Mesenchymal stem cell (in vitro differentiated cells and primary cell): ENCODE measurements around the gene FYB2.

Experiments
- DNase-seq: peaks from one replicate; pipeline ENCODE4 v3.0.0-alpha.2; 2013
- H2AFZ ChIP-seq: one replicate; pipeline ENCODE4 v1.6.1; 2013; ENCODE audit warnings: low read depth, mild to moderate bottlenecking, control low read depth, inconsistent platforms, low read length, moderate library complexity
- H2AK5ac ChIP-seq: 2 replicates; pipeline ENCODE4 v1.6.1; 2013; ENCODE audit warnings: low read length, moderate library complexity, mild to moderate bottlenecking, inconsistent platforms; ENCODE audit not compliant: severe bottlenecking
- H2BK120ac ChIP-seq: one replicate; pipeline ENCODE4 v1.6.1; 2013; ENCODE audit warnings: low read depth, mild to moderate bottlenecking, inconsistent platforms, low read length, moderate library complexity
- H2BK12ac ChIP-seq, 2 experiments: one replicate each; pipeline ENCODE4 v1.6.1; 2013; ENCODE audit warnings: inconsistent platforms in 2 of 2, low read length in 2 of 2, mild to moderate bottlenecking in 2 of 2, moderate library complexity in 2 of 2, control low read depth in 1 of 2
- H2BK15ac ChIP-seq: one replicate; pipeline ENCODE4 v1.6.1; 2013; ENCODE audit warnings: mild to moderate bottlenecking, low read depth, inconsistent platforms; ENCODE audit not compliant: poor library complexity, severe bottlenecking
- H2BK5ac ChIP-seq: 2 replicates; pipeline ENCODE4 v1.6.1; 2013; ENCODE audit warnings: low read depth, mild to moderate bottlenecking, low read length, control low read depth, inconsistent platforms; ENCODE audit not compliant: poor library complexity, severe bottlenecking
- H3K14ac ChIP-seq, 2 experiments: one replicate each; pipeline ENCODE4 v1.6.1; 2013; ENCODE audit warnings: inconsistent platforms in 2 of 2, low read length in 2 of 2, control low read depth in 1 of 2, mild to moderate bottlenecking in 1 of 2, moderate library complexity in 1 of 2
- H3K18ac ChIP-seq, 2 experiments: one replicate each; pipeline ENCODE4 v1.6.1; 2013; ENCODE audit warnings: inconsistent platforms in 2 of 2, low read length in 2 of 2, control low read depth in 1 of 2, low read depth in 1 of 2, mild to moderate bottlenecking in 1 of 2
- H3K23ac ChIP-seq, 2 experiments: one replicate each; pipeline ENCODE4 v1.6.1; 2013; ENCODE audit warnings: inconsistent platforms in 2 of 2, low read length in 2 of 2, mild to moderate bottlenecking in 2 of 2, moderate library complexity in 2 of 2, control low read depth in 1 of 2
- H3K27ac ChIP-seq: 2 replicates; pipeline ENCODE4 v1.5.1; 2013; ENCODE audit warnings: mild to moderate bottlenecking, moderate library complexity, low read length, control low read depth, inconsistent platforms; ENCODE audit not compliant: poor library complexity, severe bottlenecking
- H3K27me3 ChIP-seq, 2 experiments: 2 replicates each; pipeline versions ENCODE4 v1.6.1 to v1.7.0; 2013; ENCODE audit warnings: low read length in 2 of 2, mild to moderate bottlenecking in 2 of 2, moderate library complexity in 2 of 2, control low read depth in 1 of 2, inconsistent platforms in 1 of 2; ENCODE audit not compliant: control insufficient read depth in 1 of 2, insufficient read depth in 1 of 2
- H3K36me3 ChIP-seq, 2 experiments: 2 replicates each; pipeline versions ENCODE4 v1.6.1 to v1.7.0; 2013; ENCODE audit warnings: low read length in 2 of 2, control low read depth in 1 of 2, inconsistent platforms in 1 of 2, low read depth in 1 of 2, mild to moderate bottlenecking in 1 of 2; ENCODE audit not compliant: insufficient read depth in 2 of 2, control insufficient read depth in 1 of 2
- H3K4ac ChIP-seq, 2 experiments: one replicate each; pipeline ENCODE4 v1.6.1; 2013; ENCODE audit warnings: inconsistent platforms in 2 of 2, low read length in 2 of 2, mild to moderate bottlenecking in 2 of 2, moderate library complexity in 2 of 2, control low read depth in 1 of 2, low read depth in 1 of 2
- H3K4me1 ChIP-seq: 2 replicates; pipeline ENCODE4 v1.6.1; 2013; ENCODE audit warnings: low read depth, low read length, control low read depth; ENCODE audit not compliant: control insufficient read depth, insufficient read depth
- H3K4me2 ChIP-seq: 2 replicates; pipeline ENCODE4 v1.6.1; 2013; ENCODE audit warnings: low read length, mild to moderate bottlenecking, inconsistent platforms; ENCODE audit not compliant: poor library complexity, severe bottlenecking
- H3K4me3 ChIP-seq, 2 experiments: 2 replicates each; pipeline versions ENCODE4 v1.5.1 to v1.7.0; 2013; ENCODE audit warnings: low read length in 2 of 2, mild to moderate bottlenecking in 2 of 2, control low read depth in 1 of 2, low read depth in 1 of 2; ENCODE audit not compliant: insufficient read depth in 1 of 2
- H3K79me1 ChIP-seq: replicated peaks from 2 replicates; pipeline ENCODE4 v1.6.1; 2013; ENCODE audit warnings: mild to moderate bottlenecking, control low read depth, low read length, inconsistent platforms; ENCODE audit not compliant: poor library complexity, severe bottlenecking
- H3K9ac ChIP-seq: 2 replicates; pipeline ENCODE4 v1.7.0; 2013; ENCODE audit warnings: mild to moderate bottlenecking, low read length, moderate library complexity
- H3K9me3 ChIP-seq: 2 replicates; pipeline ENCODE4 v1.7.0; 2013; ENCODE audit warnings: mild to moderate bottlenecking, low read length; ENCODE audit not compliant: control insufficient read depth
- H4K8ac ChIP-seq: one replicate; pipeline ENCODE4 v1.6.1; 2013; ENCODE audit warnings: inconsistent platforms, mild to moderate bottlenecking, low read length, moderate library complexity
- H4K91ac ChIP-seq: one replicate; pipeline ENCODE4 v1.6.1; 2013; ENCODE audit warnings: mild to moderate bottlenecking, low read length, inconsistent platforms
- WGBS: methylation state at CpG from one replicate; pipeline ENCODE4 v1.1.7; 2013; ENCODE audit warnings: mixed read lengths; 5-methylcytosine and 5-hydroxymethylcytosine counted together

The FYB2 gene

DNA sequence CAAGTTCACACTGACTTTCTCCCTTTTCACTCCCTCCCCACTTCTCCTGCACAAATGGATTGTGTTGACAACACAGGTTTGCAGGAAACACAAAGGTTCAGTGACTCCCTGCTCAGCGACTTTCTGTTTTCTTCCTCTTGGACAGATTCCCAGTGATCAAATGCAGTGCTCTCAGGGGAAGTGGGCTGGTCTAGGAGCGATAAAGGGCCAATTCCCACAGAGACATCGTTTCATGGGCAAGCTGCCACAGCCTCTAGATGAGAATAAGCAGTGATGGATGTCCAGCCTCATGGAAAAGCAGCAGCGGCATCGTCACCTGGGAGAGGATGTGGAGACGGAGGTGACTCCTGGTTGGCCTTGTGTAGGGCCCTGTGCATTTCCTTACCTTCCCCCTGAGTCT, 30.6 kb downstream of the FYB2 start:
- no peak overlapping the region for H4K91ac ChIP-seq
- no peak overlapping the region for H3K9ac ChIP-seq
- H2AK5ac ChIP-seq, result no peak overlapping the region
- H3K4me1 ChIP-seq, result no peaks in the 10 kb centered on the region
- no peaks in the 10 kb centered on the region for H3K79me1 ChIP-seq
- H3K4me3 ChIP-seq, result no peak overlapping the region
- no peak overlapping the region for H2BK120ac ChIP-seq
- H3K14ac ChIP-seq, result no peak overlapping the region
- H4K8ac ChIP-seq, result no peak overlapping the region
- H3K27me3 ChIP-seq, result peaks cover 11 to 15% of the 10 kb centered on the region in 2 experiments
- no peak overlapping the region for H3K4me2 ChIP-seq
- no peak overlapping the region for H3K18ac ChIP-seq
- H2BK5ac ChIP-seq, result no peak overlapping the region
- H2BK12ac ChIP-seq, result no peak overlapping the region
- 74% methylated on average over 6 of the region's 6 CpGs for WGBS
- H3K4ac ChIP-seq, result no peak overlapping the region
- no peak overlapping the region for H2AFZ ChIP-seq
- H3K9me3 ChIP-seq, result no peaks in the 10 kb centered on the region
- DNase-seq, result no peak
- no peak overlapping the region for H2BK15ac ChIP-seq
- no peak overlapping the region for H3K27ac ChIP-seq
- no peak overlapping the region for H3K23ac ChIP-seq
- no peaks in the 10 kb centered on the region for H3K36me3 ChIP-seq

DNA sequence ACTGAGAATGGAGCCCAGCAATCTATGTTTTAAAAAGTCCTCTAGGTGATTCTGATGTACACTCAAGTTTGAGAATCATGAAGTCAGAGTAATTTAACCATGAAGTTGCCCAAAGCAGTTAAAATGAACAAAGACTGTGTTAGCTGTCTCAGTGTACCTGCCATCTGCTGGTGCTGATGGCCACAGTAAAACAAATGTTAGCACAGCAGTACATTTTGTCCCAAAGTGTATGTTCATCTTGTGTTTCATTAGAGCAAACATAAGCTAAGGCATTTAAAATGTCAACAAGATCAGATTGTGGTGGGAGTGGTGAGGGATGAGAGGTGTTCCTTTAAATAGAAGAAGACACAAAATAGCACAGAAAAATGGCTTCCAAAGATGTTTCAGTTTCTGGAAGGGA, 31.1 kb downstream of the FYB2 start:
- no peak overlapping the region for H2BK120ac ChIP-seq
- no peaks in the 10 kb centered on the region for H3K4me1 ChIP-seq
- no peak overlapping the region for H3K4me2 ChIP-seq
- peaks cover 11 to 15% of the 10 kb centered on the region in 2 experiments for H3K27me3 ChIP-seq
- no peak overlapping the region for H2BK5ac ChIP-seq
- H2AFZ ChIP-seq, result no peak overlapping the region
- H3K79me1 ChIP-seq, result no peaks in the 10 kb centered on the region
- no peak overlapping the region for H3K9ac ChIP-seq
- H3K18ac ChIP-seq, result no peak overlapping the region
- H4K8ac ChIP-seq, result no peak overlapping the region
- H3K23ac ChIP-seq, result no peak overlapping the region
- no peak overlapping the region for H3K4ac ChIP-seq
- no peak overlapping the region for H2AK5ac ChIP-seq
- no peaks in the 10 kb centered on the region for H3K36me3 ChIP-seq
- no peak overlapping the region for H3K14ac ChIP-seq
- H3K4me3 ChIP-seq, result no peak overlapping the region
- no peak overlapping the region for H4K91ac ChIP-seq
- no peak overlapping the region for H2BK15ac ChIP-seq
- no peak overlapping the region for H3K27ac ChIP-seq
- no peak for DNase-seq
- no peaks in the 10 kb centered on the region for H3K9me3 ChIP-seq
- no peak overlapping the region for H2BK12ac ChIP-seq

DNA sequence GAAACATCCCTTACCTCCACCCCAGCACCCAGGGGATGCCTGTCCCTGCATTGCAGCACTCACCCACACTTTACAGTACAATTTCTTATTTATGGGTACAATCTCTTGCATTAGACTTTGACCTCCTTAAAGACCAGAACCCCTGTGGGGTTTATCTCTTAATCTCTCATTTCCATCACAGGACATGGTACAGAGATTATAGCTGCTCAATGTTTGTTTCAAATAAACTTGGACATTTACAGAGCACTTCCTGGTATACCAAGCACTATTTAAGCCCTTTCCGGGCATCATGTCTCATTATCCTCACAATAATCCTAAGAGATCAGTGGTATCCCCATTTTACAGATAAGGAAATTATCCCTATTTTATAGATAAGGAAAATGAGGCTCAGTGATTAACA, 31.9 kb downstream of the FYB2 start:
- DNase-seq, result no peak
- Histone ChIP-seq H4K91ac (no peak overlapping the region), H3K36me3 (no peaks in the 10 kb centered on the region), H3K79me1 (no peaks in the 10 kb centered on the region), H2BK5ac (no peak overlapping the region), H3K27ac (no peak overlapping the region), H2AK5ac (no peak overlapping the region), H3K27me3 (peaks cover 11 to 15% of the 10 kb centered on the region in 2 experiments), H3K9me3 (no peaks in the 10 kb centered on the region), H3K4me3 (no peak overlapping the region), H2BK15ac (no peak overlapping the region), H3K4me2 (no peak overlapping the region), H3K4ac (no peak overlapping the region), H3K9ac (no peak overlapping the region), H2AFZ (no peak overlapping the region), H2BK12ac (no peak overlapping the region), H3K23ac (no peak overlapping the region), H3K14ac (no peak overlapping the region), H3K18ac (no peak overlapping the region), H2BK120ac (no peak overlapping the region), H4K8ac (no peak overlapping the region), H3K4me1 (no peaks in the 10 kb centered on the region)
- no CpG with 5 or more reads among the region's 1 CpG for WGBS

DNA sequence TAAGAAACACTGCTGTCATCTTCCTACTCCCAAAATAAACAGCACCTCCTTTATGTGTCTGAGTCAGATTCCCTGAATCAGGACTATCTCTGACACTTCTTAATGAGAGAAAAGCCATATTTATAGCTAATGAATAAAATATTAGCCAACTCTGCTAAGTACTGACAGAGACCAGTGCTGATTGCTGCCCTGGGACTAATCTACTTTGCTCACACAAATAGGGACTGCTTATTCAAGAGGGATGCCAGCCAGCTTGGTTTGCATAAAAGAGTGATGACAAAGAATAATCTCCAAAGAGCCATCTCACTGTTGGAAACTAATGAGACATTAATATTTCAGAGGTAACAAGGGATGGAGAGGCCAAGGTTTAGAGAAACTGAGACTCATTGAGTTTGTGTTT, 36.4 kb downstream of the FYB2 start:
- Histone ChIP-seq H3K18ac (no peak overlapping the region), H2AK5ac (no peak overlapping the region), H2BK120ac (no peak overlapping the region), H3K79me1 (no peaks in the 10 kb centered on the region), H3K23ac (no peak overlapping the region), H2BK15ac (no peak overlapping the region), H3K27ac (no peak overlapping the region), H3K36me3 (no peaks in the 10 kb centered on the region), H2BK12ac (no peak overlapping the region), H3K27me3 (peaks cover 11 to 15% of the 10 kb centered on the region in 2 experiments), H4K8ac (no peak overlapping the region), H3K14ac (no peak overlapping the region), H3K9ac (no peak overlapping the region), H3K4me3 (no peak overlapping the region), H2BK5ac (no peak overlapping the region), H4K91ac (no peak overlapping the region), H3K4ac (no peak overlapping the region), H3K4me1 (no peaks in the 10 kb centered on the region), H3K9me3 (no peaks in the 10 kb centered on the region), H2AFZ (no peak overlapping the region), H3K4me2 (no peak overlapping the region)
- no peak for DNase-seq
